ENCODE measurements around the gene RAB8B. TPM values are rescaled to one million over a fixed set of nuclear protein-coding genes. Genes with fewer than 3 reads are reported as not detected.

RAB8B gene
- total RNA-seq, 1 experiment from 2014 or later, result 52.0 TPM

GRCh38 chr15:63310646-63311045 lies 121.2 kb downstream of the RAB8B start:
- no peak for DNase-seq (ENCODE audit: low read depth)

DNA sequence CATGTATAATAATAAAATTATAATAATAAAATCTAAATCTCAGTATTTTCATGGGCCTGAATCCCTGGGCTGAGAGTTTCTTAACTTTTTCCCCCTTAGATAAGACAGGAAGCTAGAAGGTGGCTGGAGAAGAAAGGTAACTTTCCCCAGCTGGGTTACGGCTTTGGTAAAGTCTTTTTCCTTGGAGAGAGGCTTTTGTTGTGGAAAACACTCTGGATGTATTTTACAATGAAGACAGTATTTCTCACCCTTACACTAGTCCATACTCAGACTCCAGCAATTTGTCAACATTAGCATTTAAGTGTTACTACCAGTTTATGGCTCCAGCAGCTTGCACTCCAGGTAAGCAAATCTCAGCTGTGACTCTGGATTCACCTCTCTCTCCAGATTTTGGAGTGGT lies 122.9 kb downstream of the RAB8B start:
- no peak for DNase-seq (ENCODE audit: low read depth)

- no peak for DNase-seq (ENCODE audit: low read depth)
These were observed 124.4 kb downstream of the RAB8B start for GRCh38 chr15:63313825-63314224.

- no peak for DNase-seq (ENCODE audit: low read depth)
These were observed 125.0 kb downstream of the RAB8B start for GRCh38 chr15:63314409-63314808.

Other genes with a start within 250 kb of the RAB8B start
- gene TPM1, start 146.9 kb upstream of the RAB8B start, total RNA-seq (2014; rRNA removed; shearing (Covaris generic)), result 1,035 and 1,151 TPM in 2 replicates
- gene LACTB, start 67.7 kb upstream of the RAB8B start, total RNA-seq (2014; rRNA removed; shearing (Covaris generic)), result 19.6 and 24.8 TPM in 2 replicates
- 233 and 241 TPM in 2 replicates for gene RPS27L, start 32.1 kb upstream of the RAB8B start, total RNA-seq (2014; rRNA removed; shearing (Covaris generic))
- gene APH1B, start 88.0 kb downstream of the RAB8B start, total RNA-seq (2014; rRNA removed; shearing (Covaris generic)), result 24.5 and 25.4 TPM in 2 replicates
- gene CA12, start 192.2 kb downstream of the RAB8B start, total RNA-seq (2014; rRNA removed; shearing (Covaris generic)), result 23.3 and 30.2 TPM in 2 replicates

Measured in RPMI7951 (cell line).